NCI-H2171 (cell line): ENCODE results near the gene HSD11B1L.
"Not testable (repeated sequence)": the region's sequence is repeated elsewhere in the genome, so short reads cannot be mapped to it uniquely, and the experiment has no call there.

Source experiments
- DNase-seq: peaks from one replicate; lab custom pipeline; 2025; lab: John Stamatoyannopoulos, UW

Gene HSD11B1L

GRCh38 chr19:5733172-5733571 is 52.3 kb downstream of the HSD11B1L start:
- DNase-seq: not testable (repeated sequence)
